ENCODE measurements around the gene PARD3B.

PARD3B gene

GRCh38 chr2:204544961-204545860 is at the start of gene PARD3B:
Gene PARD3B, plus strand, starts transcription at chr2:204545475. Its CDS starts 525 bp downstream, at chr2:204546000.
- peak; percentile 82 for DNase-seq (ENCODE audit: low spot score)

- DNase-seq (ENCODE audit: low spot score), result no peak
These were observed 48.5 kb upstream of the PARD3B start for GRCh38 chr2:204496779-204497178.

- no peak for DNase-seq (ENCODE audit: low spot score)
These were observed 47.4 kb upstream of the PARD3B start for GRCh38 chr2:204497855-204498254.

- DNase-seq (ENCODE audit: low spot score), result no peak
These were observed 47.0 kb upstream of the PARD3B start for GRCh38 chr2:204498291-204498690.

GRCh38 chr2:204503869-204504268 is 41.4 kb upstream of the PARD3B start:
- DNase-seq (ENCODE audit: low spot score), result no peak

GRCh38 chr2:204504594-204504993 is 40.7 kb upstream of the PARD3B start:
- DNase-seq (ENCODE audit: low spot score), result no peak

GRCh38 chr2:204505488-204505887 is 39.8 kb upstream of the PARD3B start:
- no peak for DNase-seq (ENCODE audit: low spot score)

- no peak for DNase-seq (ENCODE audit: low spot score)
These were observed 39.3 kb upstream of the PARD3B start for GRCh38 chr2:204505946-204506345.

- DNase-seq (ENCODE audit: low spot score), result no peak
These were observed 37.6 kb upstream of the PARD3B start for GRCh38 chr2:204507636-204508035.

- DNase-seq (ENCODE audit: low spot score), result no peak
These were observed 34.4 kb upstream of the PARD3B start for GRCh38 chr2:204510709-204511420.

- no peak for DNase-seq (ENCODE audit: low spot score)
These were observed 30.8 kb upstream of the PARD3B start for GRCh38 chr2:204514439-204514838.

- no peak for DNase-seq (ENCODE audit: low spot score)
These were observed 29.9 kb upstream of the PARD3B start for GRCh38 chr2:204515416-204515815.

GRCh38 chr2:204517154-204517553 is 28.1 kb upstream of the PARD3B start:
- DNase-seq (ENCODE audit: low spot score), result no peak

- no peak for DNase-seq (ENCODE audit: low spot score)
These were observed 15.3 kb upstream of the PARD3B start for GRCh38 chr2:204529795-204530463.

GRCh38 chr2:204530464-204530805 is 14.8 kb upstream of the PARD3B start:
- DNase-seq (ENCODE audit: low spot score), result no peak

- DNase-seq (ENCODE audit: low spot score), result no peak
These were observed 11.5 kb upstream of the PARD3B start for GRCh38 chr2:204533629-204534370.

GRCh38 chr2:204535356-204535755 is 9.9 kb upstream of the PARD3B start:
- DNase-seq (ENCODE audit: low spot score), result no peak

GRCh38 chr2:204535764-204536163 is 9.5 kb upstream of the PARD3B start:
- no peak for DNase-seq (ENCODE audit: low spot score)

GRCh38 chr2:204538182-204539018 is 6.9 kb upstream of the PARD3B start:
- peak; percentile 58 for DNase-seq (ENCODE audit: low spot score)

- no peak for DNase-seq (ENCODE audit: low spot score)
These were observed 6.3 kb upstream of the PARD3B start for GRCh38 chr2:204539019-204539385.

- no peak for DNase-seq (ENCODE audit: low spot score)
These were observed 3.6 kb upstream of the PARD3B start for GRCh38 chr2:204541637-204542036.
